ENCODE data around the gene BTNL8.

DNA sequence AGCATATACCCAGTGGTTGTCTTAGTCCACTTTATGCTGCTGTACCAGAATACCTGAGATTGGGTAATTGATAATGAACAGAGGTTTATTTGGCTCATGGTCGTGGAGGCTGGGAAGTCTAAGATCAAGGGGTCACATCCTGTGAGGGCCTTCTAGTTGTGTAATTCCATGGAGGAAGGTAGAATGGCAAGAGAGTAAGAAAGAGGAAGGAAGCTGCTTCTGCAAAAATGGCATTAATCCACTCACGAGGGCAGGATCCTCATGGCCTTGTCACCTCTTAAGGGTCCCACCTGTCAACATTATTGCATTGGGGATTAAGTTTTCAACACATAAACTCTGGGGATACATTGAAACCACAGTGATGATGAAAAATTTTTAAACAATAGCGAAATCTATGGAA is 17.0 kb downstream of the BTNL8 start:
- TF ChIP-seq CTCF (IDR thresholded peaks at IDR 0.05; ENCODE audit: low read length), result no peak
- TF ChIP-seq EZH2 (IDR thresholded peaks at IDR 0.05; ENCODE audit: borderline replicate concordance, low read length), result no peak

Data from OCI-LY1 (cell line).